Neural cell (in vitro differentiated cells): Measurements from ENCODE around the gene SIMC1.
"Not testable (repeated sequence)": the region's sequence is repeated elsewhere in the genome, so short reads cannot be mapped to it uniquely, and the experiment has no call there.

Experiments used
- EP300 ChIP-seq: fragments of 450-650 bp; conservative IDR thresholded peaks from 2 replicates; pipeline ENCODE4 v1.6.1; 2014; ENCODE audit warnings: antibody characterized with exemption, mild to moderate bottlenecking, moderate library complexity; ENCODE audit not compliant: poor library complexity, severe bottlenecking
- EZH2 ChIP-seq: fragments of 200-600, 300-800 bp; shearing (Covaris generic), sonication (generic); IDR thresholded peaks from 2 replicates; pipeline ENCODE4 v1.6.1; 2014; ENCODE audit warnings: antibody characterized with exemption, low read length, borderline replicate concordance, mild to moderate bottlenecking; ENCODE audit not compliant: insufficient read depth, poor library complexity, severe bottlenecking
- POLR2AphosphoS5 ChIP-seq: IDR thresholded peaks from 2 replicates; pipeline ENCODE4 v1.6.1; 2012
- RAD21 ChIP-seq: fragments of 450-650 bp; conservative IDR thresholded peaks from 2 replicates; pipeline ENCODE4 v1.6.1; 2014; ENCODE audit warnings: antibody characterized with exemption, mild to moderate bottlenecking, moderate library complexity
- SMC3 ChIP-seq: fragments of 450-650 bp; conservative IDR thresholded peaks from 2 replicates; pipeline ENCODE4 v1.6.1; 2014; ENCODE audit warnings: antibody characterized with exemption, mild to moderate bottlenecking, moderate library complexity; ENCODE audit not compliant: poor library complexity
- TF ChIP-seq, protein P1 (sequence below): fragments of 450-650 bp; IDR thresholded peaks from 2 replicates; pipeline ENCODE4 v1.5.1; 2014; ENCODE audit warnings: antibody characterized with exemption, mild to moderate bottlenecking, moderate library complexity; ENCODE audit not compliant: poor library complexity, severe bottlenecking
- TF ChIP-seq, protein P2 (sequence below): IDR thresholded peaks from 2 replicates; pipeline ENCODE4 v1.6.1; 2012; ENCODE audit warnings: borderline replicate concordance

DNA sequence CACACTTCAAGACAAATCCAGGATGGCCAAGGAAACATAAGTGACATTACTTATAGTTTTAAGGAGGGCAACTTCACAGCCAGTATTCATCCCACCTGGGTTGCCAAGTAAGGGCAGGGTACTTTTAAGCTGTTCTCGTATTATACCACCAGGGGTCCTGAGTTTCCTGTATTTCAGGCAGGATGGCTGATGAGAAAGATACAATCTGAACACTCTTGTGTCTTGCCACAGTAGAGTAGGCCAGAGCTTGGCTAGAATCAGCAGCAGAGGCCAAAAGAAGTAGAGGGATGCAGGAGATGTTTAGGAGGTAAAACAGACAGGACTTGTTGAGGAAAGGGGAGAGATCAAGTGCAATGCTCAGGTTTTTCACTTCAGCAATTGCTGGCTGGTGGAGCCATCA, 3.1 kb upstream of the SIMC1 start:
- TF ChIP-seq SMC3 (peak; percentile 48), RAD21 (peak; percentile 44)
- not testable (repeated sequence) for TF ChIP-seq POLR2AphosphoS5, EZH2, EP300
- TF ChIP-seq, protein P1, sequence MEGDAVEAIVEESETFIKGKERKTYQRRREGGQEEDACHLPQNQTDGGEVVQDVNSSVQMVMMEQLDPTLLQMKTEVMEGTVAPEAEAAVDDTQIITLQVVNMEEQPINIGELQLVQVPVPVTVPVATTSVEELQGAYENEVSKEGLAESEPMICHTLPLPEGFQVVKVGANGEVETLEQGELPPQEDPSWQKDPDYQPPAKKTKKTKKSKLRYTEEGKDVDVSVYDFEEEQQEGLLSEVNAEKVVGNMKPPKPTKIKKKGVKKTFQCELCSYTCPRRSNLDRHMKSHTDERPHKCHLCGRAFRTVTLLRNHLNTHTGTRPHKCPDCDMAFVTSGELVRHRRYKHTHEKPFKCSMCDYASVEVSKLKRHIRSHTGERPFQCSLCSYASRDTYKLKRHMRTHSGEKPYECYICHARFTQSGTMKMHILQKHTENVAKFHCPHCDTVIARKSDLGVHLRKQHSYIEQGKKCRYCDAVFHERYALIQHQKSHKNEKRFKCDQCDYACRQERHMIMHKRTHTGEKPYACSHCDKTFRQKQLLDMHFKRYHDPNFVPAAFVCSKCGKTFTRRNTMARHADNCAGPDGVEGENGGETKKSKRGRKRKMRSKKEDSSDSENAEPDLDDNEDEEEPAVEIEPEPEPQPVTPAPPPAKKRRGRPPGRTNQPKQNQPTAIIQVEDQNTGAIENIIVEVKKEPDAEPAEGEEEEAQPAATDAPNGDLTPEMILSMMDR: peak; percentile 63
- TF ChIP-seq, protein P2, sequence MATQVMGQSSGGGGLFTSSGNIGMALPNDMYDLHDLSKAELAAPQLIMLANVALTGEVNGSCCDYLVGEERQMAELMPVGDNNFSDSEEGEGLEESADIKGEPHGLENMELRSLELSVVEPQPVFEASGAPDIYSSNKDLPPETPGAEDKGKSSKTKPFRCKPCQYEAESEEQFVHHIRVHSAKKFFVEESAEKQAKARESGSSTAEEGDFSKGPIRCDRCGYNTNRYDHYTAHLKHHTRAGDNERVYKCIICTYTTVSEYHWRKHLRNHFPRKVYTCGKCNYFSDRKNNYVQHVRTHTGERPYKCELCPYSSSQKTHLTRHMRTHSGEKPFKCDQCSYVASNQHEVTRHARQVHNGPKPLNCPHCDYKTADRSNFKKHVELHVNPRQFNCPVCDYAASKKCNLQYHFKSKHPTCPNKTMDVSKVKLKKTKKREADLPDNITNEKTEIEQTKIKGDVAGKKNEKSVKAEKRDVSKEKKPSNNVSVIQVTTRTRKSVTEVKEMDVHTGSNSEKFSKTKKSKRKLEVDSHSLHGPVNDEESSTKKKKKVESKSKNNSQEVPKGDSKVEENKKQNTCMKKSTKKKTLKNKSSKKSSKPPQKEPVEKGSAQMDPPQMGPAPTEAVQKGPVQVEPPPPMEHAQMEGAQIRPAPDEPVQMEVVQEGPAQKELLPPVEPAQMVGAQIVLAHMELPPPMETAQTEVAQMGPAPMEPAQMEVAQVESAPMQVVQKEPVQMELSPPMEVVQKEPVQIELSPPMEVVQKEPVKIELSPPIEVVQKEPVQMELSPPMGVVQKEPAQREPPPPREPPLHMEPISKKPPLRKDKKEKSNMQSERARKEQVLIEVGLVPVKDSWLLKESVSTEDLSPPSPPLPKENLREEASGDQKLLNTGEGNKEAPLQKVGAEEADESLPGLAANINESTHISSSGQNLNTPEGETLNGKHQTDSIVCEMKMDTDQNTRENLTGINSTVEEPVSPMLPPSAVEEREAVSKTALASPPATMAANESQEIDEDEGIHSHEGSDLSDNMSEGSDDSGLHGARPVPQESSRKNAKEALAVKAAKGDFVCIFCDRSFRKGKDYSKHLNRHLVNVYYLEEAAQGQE: not testable (repeated sequence)
